Keratinocyte (primary cell): ENCODE data around the gene GINS1. TPM values are rescaled to one million over a fixed set of nuclear protein-coding genes. Genes with fewer than 3 reads are reported as not detected.

ENCODE experiments used
- DNase-seq: peaks from one replicate; pipeline ENCODE4 v3.0.0-alpha.2; 2011; ENCODE audit warnings: low read depth, missing footprints, low spot score
- FAIRE-seq: peaks from 2 replicates; lab custom pipeline; 2011; peaks lifted over from hg19 to GRCh38; lab: Jason Lieb, UNC
- H2AFZ ChIP-seq: 2 replicates; pipeline ENCODE4 v1.6.0; 2012; ENCODE audit warnings: low read length, control low read depth, inconsistent platforms; ENCODE audit not compliant: control insufficient read depth
- H3K27ac ChIP-seq: 2 replicates; pipeline ENCODE4 v1.5.1; 2011; ENCODE audit warnings: low read length; ENCODE audit not compliant: control insufficient read depth, insufficient read depth
- H3K27me3 ChIP-seq: 3 replicates; pipeline ENCODE4 v1.6.0; 2011; ENCODE audit warnings: low read length; ENCODE audit not compliant: control insufficient read depth, insufficient read depth; ENCODE audit errors: extremely low read depth
- H3K36me3 ChIP-seq, 2 experiments: 2 replicates in 1 of 2; 3 replicates in 1 of 2; pipeline ENCODE4 v1.5.1; 2011; ENCODE audit warnings: low read length in 2 of 2, mild to moderate bottlenecking in 1 of 2; ENCODE audit not compliant: control insufficient read depth in 2 of 2, insufficient read depth in 2 of 2; ENCODE audit errors: extremely low read depth in 1 of 2
- H3K4me1 ChIP-seq: 3 replicates; pipeline ENCODE4 v1.5.1; 2011; ENCODE audit warnings: low read length; ENCODE audit not compliant: control insufficient read depth, insufficient read depth; ENCODE audit errors: extremely low read depth
- H3K4me2 ChIP-seq: 3 replicates; pipeline ENCODE4 v1.6.0; 2011; ENCODE audit warnings: low read depth, low read length; ENCODE audit not compliant: control insufficient read depth, insufficient read depth; ENCODE audit errors: extremely low read depth
- H3K4me3 ChIP-seq, 3 experiments: fragments of 200-600 bp in 1 of 3; sonication (generic) in 1 of 3; 2 replicates in 2 of 3; 3 replicates in 1 of 3; pipeline ENCODE4 v1.5.1; 2011 to 2016; ENCODE audit warnings: low read length in 3 of 3, mild to moderate bottlenecking in 3 of 3, control low read depth in 2 of 3, inconsistent platforms in 1 of 3, low read depth in 1 of 3, mixed read lengths in 1 of 3, mixed run types in 1 of 3, moderate library complexity in 1 of 3; ENCODE audit not compliant: control insufficient read depth in 2 of 3, insufficient read depth in 2 of 3; ENCODE audit errors: extremely low read depth in 1 of 3
- H3K79me2 ChIP-seq: 2 replicates; pipeline ENCODE4 v1.6.0; 2012; ENCODE audit warnings: low read length; ENCODE audit not compliant: control insufficient read depth, insufficient read depth
- H3K9ac ChIP-seq: 3 replicates; pipeline ENCODE4 v1.6.0; 2011; ENCODE audit warnings: low read length; ENCODE audit not compliant: control insufficient read depth, insufficient read depth; ENCODE audit errors: extremely low read depth
- H3K9me1 ChIP-seq: 3 replicates; pipeline ENCODE4 v1.6.0; 2011; ENCODE audit warnings: low read length; ENCODE audit not compliant: control insufficient read depth, insufficient read depth; ENCODE audit errors: extremely low read depth
- H3K9me3 ChIP-seq: 2 replicates; pipeline ENCODE4 v1.5.1; 2012; ENCODE audit warnings: low read depth, low read length; ENCODE audit not compliant: control insufficient read depth
- H4K20me1 ChIP-seq: 3 replicates; pipeline ENCODE4 v1.6.0; 2011; ENCODE audit warnings: low read length; ENCODE audit not compliant: control insufficient read depth, insufficient read depth; ENCODE audit errors: extremely low read depth
- CTCF ChIP-seq, 3 experiments: IDR thresholded peaks in 1 of 3; conservative IDR thresholded peaks in 1 of 3; optimal IDR thresholded peaks in 1 of 3; 2 replicates in 2 of 3; 3 replicates in 1 of 3; pipeline versions ENCODE3 to v1.5.1; 2011; ENCODE audit warnings: low read length in 3 of 3, mild to moderate bottlenecking in 3 of 3, moderate library complexity in 2 of 3, control low read depth in 1 of 3, inconsistent platforms in 1 of 3; ENCODE audit not compliant: insufficient read depth in 2 of 3; ENCODE audit errors: extremely low read depth in 1 of 3
- EZH2 ChIP-seq: IDR thresholded peaks from one replicate; pipeline ENCODE4 v1.6.1; 2012; ENCODE audit warnings: inconsistent platforms, mild to moderate bottlenecking, low read length, moderate library complexity
- dilution Hi-C: fragments of 300-500 bp; cut with MboI; formaldehyde crosslinking; loops from one replicate; pipeline ENCODE4 v1.7.0; 2020; ENCODE audit warnings: low sequenced_read_pairs; ENCODE audit not compliant: extremely low pct_ligation_motif_present
- polyA plus RNA-seq, 5 experiments: library from polyadenylated mRNA; depleted of rRNA in 3 of 5; stranded (reverse) in 3 of 5; stranded (forward) in 1 of 5; unstranded in 1 of 5; fragments of >200 nt; gene quantifications; 1 replicate in 1 of 5; 2 replicates in 3 of 5; 3 replicates in 1 of 5; pipeline versions ENCODE4 v1.2.1 to v1.2.3, GENCODE V29; 2011 to 2012; ENCODE audit warnings: missing spikeins in 2 of 5, low read depth in 1 of 5, low replicate concordance in 1 of 5

Gene GINS1
- polyA plus RNA-seq, 1 donor (not counting 4 experiments of a cell fraction or from before 2014, with no cell fraction given), result 12.5 TPM

GRCh38 chr20:25483431-25484132, 76.1 kb downstream of the GINS1 start:
- FAIRE-seq, result no peak
- TF ChIP-seq EZH2 (no peak), CTCF (optimal IDR thresholded peaks at IDR 0.05 in 1 of 3, IDR thresholded peaks at IDR 0.05 in 1 of 3, conservative IDR thresholded peaks at IDR 0.05 in 1 of 3; ENCODE audit: extremely low read depth in 1 of 3, insufficient read depth in 2 of 3, low read length in 3 of 3) (no peak)
- H4K20me1 ChIP-seq, result no peaks in the 10 kb centered on the region
- H3K9me1 ChIP-seq, result no peaks in the 10 kb centered on the region
- no peaks in the 10 kb centered on the region for H3K79me2 ChIP-seq
- H3K9ac ChIP-seq, result no peak overlapping the region
- peaks cover 11% of the 10 kb centered on the region for H3K27me3 ChIP-seq
- no peaks in the 10 kb centered on the region for H3K36me3 ChIP-seq
- DNase-seq, result no peak
- H3K4me2 ChIP-seq, result peak overlapping the region; percentile 45
- no peaks in the 10 kb centered on the region for H3K9me3 ChIP-seq
- H3K4me3 ChIP-seq, result no peak overlapping the region
- dilution Hi-C loops, result no loop called here
- no peak overlapping the region for H3K27ac ChIP-seq
- H3K4me1 ChIP-seq, result peaks cover 57% of the 10 kb centered on the region
- H2AFZ ChIP-seq, result no peak overlapping the region

GRCh38 chr20:25484224-25484846, 76.9 kb downstream of the GINS1 start:
- dilution Hi-C loops, result no loop called here
- no peak overlapping the region for H3K4me3 ChIP-seq
- no peaks in the 10 kb centered on the region for H3K9me1 ChIP-seq
- H2AFZ ChIP-seq, result no peak overlapping the region
- no peaks in the 10 kb centered on the region for H4K20me1 ChIP-seq
- no peak for FAIRE-seq
- TF ChIP-seq CTCF (optimal IDR thresholded peaks at IDR 0.05 in 1 of 3, IDR thresholded peaks at IDR 0.05 in 1 of 3, conservative IDR thresholded peaks at IDR 0.05 in 1 of 3; ENCODE audit: extremely low read depth in 1 of 3, insufficient read depth in 2 of 3, low read length in 3 of 3), result peak; percentile 48 to 61 (median 57)
- no peak for TF ChIP-seq EZH2
- no peak for DNase-seq
- peak overlapping the region; percentile 45 for H3K4me2 ChIP-seq
- peak overlapping the region; percentile 4 for H3K27ac ChIP-seq
- peaks cover 49% of the 10 kb centered on the region for H3K4me1 ChIP-seq
- H3K9me3 ChIP-seq, result no peaks in the 10 kb centered on the region
- peaks cover 11% of the 10 kb centered on the region for H3K27me3 ChIP-seq
- H3K79me2 ChIP-seq, result no peaks in the 10 kb centered on the region
- H3K9ac ChIP-seq, result no peak overlapping the region
- no peaks in the 10 kb centered on the region for H3K36me3 ChIP-seq
